Heart left ventricle (tissue), 16 donors: ENCODE data around the gene STK24. TPM values are rescaled to one million over a fixed set of nuclear protein-coding genes. Genes with fewer than 3 reads are reported as not detected.

Experiments
- ATAC-seq, 4 donors: fragments of 200-7000 bp; cut with Tn5 transposase; one replicate each; pipeline ENCODE4 v1.9.1; 2020 to 2022; ENCODE audit warnings: moderate library complexity in 4 of 4, mild to moderate bottlenecking in 3 of 4, moderate number of reproducible peaks in 1 of 4
- DNase-seq, 5 donors: peaks; one replicate each; pipeline ENCODE4 v3.0.0-alpha.2; 2020
- H3K27ac ChIP-seq, 12 donors: fragments of 200-600 bp; sonication (generic) in 4 of 12; one replicate each; pipeline versions ENCODE4 v1.5.0 to v1.8.0; 2016 to 2022; ENCODE audit warnings: mild to moderate bottlenecking in 2 of 12
- H3K27me3 ChIP-seq, 9 donors: fragments of 200-600 bp; sonication (generic) in 2 of 9; one replicate each; pipeline versions ENCODE4 v1.5.1 to v1.8.0; 2016 to 2022; ENCODE audit warnings: mild to moderate bottlenecking in 3 of 9
- H3K36me3 ChIP-seq, 9 donors: fragments of 200-600 bp; sonication (generic) in 2 of 9; one replicate each; pipeline versions ENCODE4 v1.5.0 to v1.8.0; 2018 to 2022; ENCODE audit warnings: mild to moderate bottlenecking in 2 of 9
- H3K4me1 ChIP-seq, 12 donors: fragments of 200-600 bp; sonication (generic) in 4 of 12; one replicate each; pipeline versions ENCODE4 v1.5.0 to v1.8.0; 2016 to 2022; ENCODE audit warnings: mild to moderate bottlenecking in 3 of 12
- H3K4me3 ChIP-seq, 12 donors: fragments of 200-600 bp; sonication (generic) in 4 of 12; one replicate each; pipeline versions ENCODE4 v1.5.0 to v1.8.0; 2017 to 2022; ENCODE audit warnings: mild to moderate bottlenecking in 9 of 12, moderate library complexity in 4 of 12
- H3K9me3 ChIP-seq, 12 donors: fragments of 200-600 bp; sonication (generic) in 4 of 12; one replicate each; pipeline versions ENCODE4 v1.5.0 to v1.8.0; 2016 to 2022; ENCODE audit warnings: mild to moderate bottlenecking in 1 of 12
- POLR2A ChIP-seq, 2 donors: fragments of 450-650 bp; IDR thresholded peaks; one replicate each; pipeline ENCODE4 v1.6.1; 2017; ENCODE audit warnings: antibody characterized with exemption in 2 of 2, mild to moderate bottlenecking in 2 of 2, moderate library complexity in 2 of 2
- WGBS, 4 donors: extraction: QIAGEN DNeasy Blood & Tissue Kit in 2 of 4; methylation state at CpG; one replicate each; pipeline versions ENCODE4 v1.1.5 to v1.1.7; 2013 to 2018; 5-methylcytosine and 5-hydroxymethylcytosine counted together
- intact Hi-C, 10 donors: fragments of 100-400 bp; cut with DNase I; formaldehyde crosslinking; loops; one replicate each; pipeline versions ENCODE4 v1.11.1 to v1.14.2; 2022
- polyA plus RNA-seq, 2 donors: library from polyadenylated mRNA; stranded (reverse); fragments of 200-250 nt; gene quantifications; one replicate each; pipeline ENCODE4 v1.2.3, GENCODE V29; 2013
- total RNA-seq, 9 donors: library from RNA; depleted of rRNA in 2 of 9; stranded (reverse); fragments of >200 nt in 2 of 9; fragmentation: NEBNext Ultra II Directional in 3 of 9; extraction: Animal tissue kit (Norgen Biotek cat#: 25700) in 3 of 9; gene quantifications; one replicate each; pipeline versions ENCODE4 v1.1.0 to v1.2.4, GENCODE V29; 2016 to 2023
- TF ChIP-seq, protein P1 (sequence below), 12 donors: fragments of 200-600 bp; sonication (generic) in 4 of 12; IDR thresholded peaks; one replicate each; pipeline versions ENCODE4 v1.5.0 to v1.8.0; 2018 to 2022; ENCODE audit warnings: antibody characterized with exemption in 12 of 12, mild to moderate bottlenecking in 5 of 12
- donor health status: ischemic (EF 13 %, LVEDD 7.1; RV severe dilation, severe dysfunction).
- donor health status: healthy with polysubstance abuse.
- donor health status: DM: no; HTN: yes; CAD: no.
- donor health status: DM: no; HTN: no; CAD: no.
- donor health status: ischemic (EF 25% LVEDD 6.9; RV normal size, moderate dysfunction).
- donor health status: ischemic (EF 25% LVEDD 5.7; RV mildly dilated, moderate dysfunction).
- donor health status: healthy.
- donor health status: DM: yes; HTN: yes; CAD: no.
- donor health status: ischemic (EF 35%, LVEDD 5.7; RV mildly dilated, moderate dysfunction).
- donor health status: nonischemic (EF 11% LVEDD 7.7; RV severe dilation, severe dysfunction).
- donor health status: DM: yes; HTN: yes; CAD: no.
- donor health status: PGD.
- donor health status: ischemic (EF 29% LVEDD 5.4; RV normal size, mild dysfunction).
- donor health status: nonischemic (EF 23%, LVEDD 6.1; RV moderate dilation, normal function).

Gene STK24
- total and polyA plus RNA-seq, 11 donors: 26.6 to 82.6 (median 59.6) TPM

DNA sequence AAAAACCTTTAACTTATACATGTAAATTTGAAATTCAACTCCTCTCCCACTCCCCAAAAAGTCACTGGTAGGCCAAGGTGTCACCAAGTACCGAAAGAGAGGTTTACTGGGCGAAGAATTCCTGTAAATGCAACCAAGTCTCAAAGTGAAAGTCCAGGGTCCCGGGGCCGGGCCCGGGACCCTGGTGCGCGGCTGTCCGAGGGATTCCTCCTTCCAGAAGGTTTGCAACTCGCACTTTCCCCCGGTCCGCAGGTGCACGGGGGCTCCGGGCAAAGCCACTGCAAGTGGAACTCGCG, 1.1 kb downstream of the STK24 start:
- Histone ChIP-seq H3K36me3 (no peaks in the 10 kb centered on the region), H3K9me3 (no peaks in the 10 kb centered on the region), H3K27me3 (no peaks in the 10 kb centered on the region), H3K27ac (peak overlapping the region; percentile 90 to 98 (median 96)), H3K4me3 (peak overlapping the region; percentile 74 to 99 (median 94)), H3K4me1 (peaks cover 5 to 61% (median 47%) of the 10 kb centered on the region in 12 donors)
- intact Hi-C loops: loop anchor here (2.0 to 10.0 kb wide), 14 partner anchors 34 to 434 kb away; partner anchors contain the start of gene FARP1 (in 1 of the 10)
- WGBS, 4 donors: 0 to 2% (median 1%) methylated on average over 2 to 15 of the region's 15 CpGs
- TF ChIP-seq, protein P1, sequence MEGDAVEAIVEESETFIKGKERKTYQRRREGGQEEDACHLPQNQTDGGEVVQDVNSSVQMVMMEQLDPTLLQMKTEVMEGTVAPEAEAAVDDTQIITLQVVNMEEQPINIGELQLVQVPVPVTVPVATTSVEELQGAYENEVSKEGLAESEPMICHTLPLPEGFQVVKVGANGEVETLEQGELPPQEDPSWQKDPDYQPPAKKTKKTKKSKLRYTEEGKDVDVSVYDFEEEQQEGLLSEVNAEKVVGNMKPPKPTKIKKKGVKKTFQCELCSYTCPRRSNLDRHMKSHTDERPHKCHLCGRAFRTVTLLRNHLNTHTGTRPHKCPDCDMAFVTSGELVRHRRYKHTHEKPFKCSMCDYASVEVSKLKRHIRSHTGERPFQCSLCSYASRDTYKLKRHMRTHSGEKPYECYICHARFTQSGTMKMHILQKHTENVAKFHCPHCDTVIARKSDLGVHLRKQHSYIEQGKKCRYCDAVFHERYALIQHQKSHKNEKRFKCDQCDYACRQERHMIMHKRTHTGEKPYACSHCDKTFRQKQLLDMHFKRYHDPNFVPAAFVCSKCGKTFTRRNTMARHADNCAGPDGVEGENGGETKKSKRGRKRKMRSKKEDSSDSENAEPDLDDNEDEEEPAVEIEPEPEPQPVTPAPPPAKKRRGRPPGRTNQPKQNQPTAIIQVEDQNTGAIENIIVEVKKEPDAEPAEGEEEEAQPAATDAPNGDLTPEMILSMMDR (IDR thresholded peaks at IDR 0.05): no peak
- no peak for TF ChIP-seq POLR2A (IDR thresholded peaks at IDR 0.05)
- ATAC-seq (no peak), DNase-seq (no peak)

GRCh38 chr13:98575009-98575903, 1.7 kb downstream of the STK24 start:
- ATAC-seq: no peak
- 24 to 29% (median 27%) methylated on average over 12 of the region's 12 CpGs for WGBS, 4 donors
- TF ChIP-seq, protein P1 (IDR thresholded peaks at IDR 0.05): no peak
- TF ChIP-seq POLR2A (IDR thresholded peaks at IDR 0.05): no peak
- Histone ChIP-seq H3K27ac (peak overlapping the region; percentile 90 to 98 (median 96)), H3K4me3 (peak overlapping the region; percentile 74 to 99 (median 94)), H3K4me1 (peaks cover 5 to 66% (median 53%) of the 10 kb centered on the region in 12 donors), H3K36me3 (no peaks in the 10 kb centered on the region), H3K27me3 (no peaks in the 10 kb centered on the region), H3K9me3 (no peaks in the 10 kb centered on the region)
- DNase-seq: no peak
- intact Hi-C loops: loop anchor here (5.0 to 10.0 kb wide), 13 partner anchors 33 to 433 kb away; partner anchors contain the start of gene FARP1 (in 1 of the 10)

DNA sequence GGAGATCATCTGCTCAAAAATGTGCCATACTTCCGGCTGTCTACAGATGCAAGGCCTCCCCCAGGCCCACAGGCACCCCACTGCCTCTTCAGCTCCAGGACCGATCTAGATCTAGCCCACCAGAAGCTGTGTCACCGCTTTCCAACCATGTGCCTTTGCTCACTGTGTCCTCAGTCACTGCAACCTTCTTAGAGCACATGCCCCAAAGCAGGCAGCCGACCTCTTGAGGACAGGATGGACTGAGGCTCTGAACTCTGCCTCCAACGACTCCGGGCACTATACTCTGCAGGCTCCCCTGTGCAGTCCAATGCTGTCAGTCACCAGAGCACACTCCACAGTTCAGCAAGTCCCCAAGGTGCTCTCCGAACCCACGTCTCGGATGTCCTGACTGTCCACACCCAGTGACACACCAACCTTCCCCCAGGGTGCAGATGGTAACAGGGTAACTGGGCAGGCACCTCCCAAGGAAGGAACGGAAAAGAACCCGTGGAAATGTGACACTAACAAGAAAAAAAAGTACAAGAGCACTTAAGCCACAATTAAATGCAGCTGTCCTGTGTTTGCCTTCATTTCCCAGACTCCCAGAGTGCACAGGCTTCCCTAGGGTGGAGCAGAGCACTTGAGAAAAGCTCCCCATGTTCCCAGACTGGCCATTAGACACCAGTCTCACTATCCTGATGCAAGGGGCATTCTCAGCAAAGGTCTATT, 4.8 kb downstream of the STK24 start:
- peak overlapping the region in 10 of 12 donors; percentile 17 to 78 (median 52) for H3K27ac ChIP-seq
- TF ChIP-seq, protein P1 (IDR thresholded peaks at IDR 0.05): no peak
- TF ChIP-seq POLR2A (IDR thresholded peaks at IDR 0.05): no peak
- H3K36me3 ChIP-seq: no peaks in the 10 kb centered on the region
- peaks cover 5 to 82% (median 57%) of the 10 kb centered on the region in 12 donors for H3K4me1 ChIP-seq
- no peaks in the 10 kb centered on the region for H3K27me3 ChIP-seq
- DNase-seq (peak in 2 of 5 donors; percentile 48 to 53), ATAC-seq (peak; percentile 17 to 56 (median 24))
- 40 to 59% (median 45%) methylated on average over 11 of the region's 11 CpGs for WGBS, 4 donors
- H3K9me3 ChIP-seq: no peaks in the 10 kb centered on the region
- intact Hi-C loops: loop anchor here in 5 of 10 donors (5.0 to 10.0 kb wide), 4 partner anchors 60 to 87 kb away; no protein-coding TSS in a partner anchor
- H3K4me3 ChIP-seq: peak overlapping the region in 4 of 12 donors; percentile 3 to 46 (median 12)
